Stimulated activated CD8-positive, alpha-beta memory T cell treated with anti-CD3 and anti-CD28 coated beads, Interleukin-2, amount 100 ng/mL, for 1 hour (primary cell): Measurements from ENCODE around the gene EPHA7.

Experiments used
- DNase-seq, 2 donors: peaks; one replicate each; pipeline ENCODE4 v3.0.0-alpha.2; 2020; ENCODE audit warnings: low read depth in 2 of 2

The EPHA7 gene

DNA sequence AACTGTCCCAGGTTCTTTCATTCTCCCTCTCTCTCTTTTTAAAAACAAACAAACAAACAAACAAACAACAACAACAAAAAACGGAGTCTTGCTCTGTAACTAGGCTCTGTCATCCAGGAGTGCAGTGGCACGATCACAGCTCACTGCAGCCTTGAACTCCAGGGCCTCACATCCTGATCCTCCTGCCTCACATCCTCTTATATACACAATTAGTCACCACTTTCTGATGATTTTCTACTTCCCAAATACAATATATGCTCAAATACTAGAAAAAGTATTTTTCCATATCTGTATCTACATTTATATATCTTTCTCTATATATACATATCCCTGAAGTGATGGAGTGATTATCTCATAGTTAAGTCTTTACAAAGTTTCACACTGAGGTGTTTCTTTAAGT, 170.7 kb downstream of the EPHA7 start:
- no peak for DNase-seq

DNA sequence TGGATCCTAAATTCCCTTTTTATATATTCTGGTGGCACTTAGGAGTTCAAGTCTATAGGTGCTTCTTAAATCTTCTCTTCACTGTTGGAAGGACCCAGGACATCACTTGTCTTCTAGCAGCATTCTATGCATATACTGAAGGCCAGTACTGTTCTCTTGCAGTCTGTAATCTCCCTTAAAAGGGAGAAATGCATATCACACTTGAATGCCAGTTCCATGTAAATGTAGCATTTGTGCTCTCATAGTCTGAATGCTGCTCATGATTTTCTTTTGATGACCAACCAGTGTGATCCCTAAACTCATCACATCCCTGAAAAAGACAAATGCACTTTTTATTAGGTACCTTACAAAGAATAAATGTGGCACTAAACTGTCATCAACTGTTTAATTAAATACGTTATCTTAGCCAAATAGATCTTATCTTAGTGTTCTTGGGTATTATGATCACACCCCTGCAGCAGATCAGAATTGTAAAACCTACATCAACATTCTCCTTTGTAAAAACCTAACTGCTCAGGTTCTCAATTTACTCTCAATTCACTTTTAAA, 176.1 kb downstream of the EPHA7 start:
- no peak for DNase-seq

DNA sequence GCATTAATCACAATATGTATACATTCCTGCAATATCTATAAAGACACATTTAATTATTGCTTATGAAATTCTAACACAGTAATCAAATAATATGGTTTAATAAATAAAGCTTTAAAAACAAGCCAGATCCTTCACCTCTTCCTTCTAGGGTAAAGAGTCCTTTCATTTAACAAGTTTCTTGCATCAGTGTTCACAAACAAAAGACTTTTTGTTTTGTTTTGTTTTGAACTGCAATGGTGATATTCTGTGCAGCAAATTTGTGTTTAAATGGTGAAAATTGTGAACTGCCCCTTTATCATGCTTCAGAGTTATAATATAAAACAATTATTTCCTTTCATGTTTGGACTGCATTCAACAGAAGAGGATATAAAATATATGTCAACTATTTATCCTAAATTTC, 177.3 kb downstream of the EPHA7 start:
- no peak for DNase-seq

GRCh38 chr6:93238632-93239031, 180.7 kb downstream of the EPHA7 start:
- no peak for DNase-seq

GRCh38 chr6:93235775-93236174, 183.6 kb downstream of the EPHA7 start:
- no peak for DNase-seq

DNA sequence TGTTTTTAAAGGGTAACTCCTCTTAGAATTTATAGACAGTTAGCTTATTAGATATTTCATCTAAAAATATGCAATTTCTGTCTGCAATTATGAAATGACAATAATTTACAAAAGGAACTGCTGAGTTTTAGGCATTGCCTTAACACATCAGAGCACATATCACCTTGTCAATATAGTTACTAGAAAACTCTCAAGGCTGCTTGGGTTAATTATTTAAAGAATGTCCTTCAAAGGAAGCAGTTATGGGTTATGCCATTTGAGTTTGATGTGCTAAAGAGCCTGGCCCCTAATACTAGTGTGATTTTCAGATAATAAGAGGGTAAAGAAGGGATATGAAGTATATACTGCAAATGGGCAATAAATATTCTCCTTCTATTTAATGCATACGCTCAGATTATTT, 192.5 kb downstream of the EPHA7 start:
- no peak for DNase-seq

DNA sequence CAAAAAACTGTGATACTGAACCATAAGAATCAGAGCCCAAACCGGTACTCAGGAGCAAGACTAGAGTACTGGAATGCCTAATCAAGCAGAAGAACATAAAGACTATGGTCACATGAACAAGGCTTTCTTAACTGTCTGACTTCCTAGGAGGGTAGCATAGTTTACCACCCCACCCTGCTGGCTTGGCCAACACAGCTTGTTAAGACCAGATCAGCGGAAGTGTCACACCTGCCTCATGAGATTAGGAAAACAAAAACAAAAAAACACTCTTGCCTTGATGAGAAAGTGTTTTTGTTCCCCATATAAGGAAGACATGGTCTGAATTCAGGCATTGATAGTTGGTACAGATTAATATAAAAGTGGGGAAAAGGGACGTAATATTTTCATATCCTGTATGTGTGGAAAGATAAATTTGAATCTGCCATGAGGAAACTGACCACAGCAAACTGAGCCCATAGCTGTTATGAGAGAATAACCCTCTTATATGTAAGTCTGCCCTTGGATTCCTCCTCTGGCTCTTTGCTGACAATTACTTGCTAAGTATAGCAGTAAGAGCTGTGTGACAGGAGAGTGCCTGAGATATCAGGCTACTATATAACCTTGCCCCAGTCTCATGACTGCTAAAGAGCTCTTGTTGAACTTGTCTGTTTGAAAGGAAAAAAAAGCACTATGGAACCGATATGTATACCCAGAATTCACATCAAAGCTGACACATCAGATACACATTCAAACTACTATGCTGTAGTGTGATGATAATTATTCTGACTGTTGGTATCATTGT, 197.1 kb downstream of the EPHA7 start:
- DNase-seq: no peak

GRCh38 chr6:93219447-93219846, 199.9 kb downstream of the EPHA7 start:
- no peak for DNase-seq

DNA sequence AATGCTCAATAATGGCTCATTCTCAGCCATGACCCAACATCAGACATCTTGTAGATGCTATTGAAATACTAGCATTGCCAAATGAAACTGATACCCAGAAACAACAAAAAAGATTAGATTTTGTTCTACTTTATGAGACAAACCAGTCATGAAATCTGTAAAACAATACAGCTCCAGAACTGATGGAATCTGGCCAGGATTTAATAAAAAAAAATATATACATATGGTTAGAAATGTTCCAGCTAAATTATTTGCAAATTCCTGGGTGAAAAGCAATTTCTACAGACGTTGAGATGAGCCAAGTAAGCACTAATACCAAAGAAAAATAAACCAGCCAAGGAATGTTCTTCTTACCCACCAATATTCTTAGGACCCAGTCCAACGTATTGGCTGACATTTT, 201.3 kb downstream of the EPHA7 start:
- DNase-seq: no peak

GRCh38 chr6:93213028-93213427, 206.3 kb downstream of the EPHA7 start:
- no peak for DNase-seq

GRCh38 chr6:93210908-93211307, 208.5 kb downstream of the EPHA7 start:
- no peak for DNase-seq

- DNase-seq: no peak
Observed at GRCh38 chr6:93209358-93209757, 210.0 kb downstream of the EPHA7 start.

- no peak for DNase-seq
Observed at GRCh38 chr6:93196406-93196970, 222.9 kb downstream of the EPHA7 start.

DNA sequence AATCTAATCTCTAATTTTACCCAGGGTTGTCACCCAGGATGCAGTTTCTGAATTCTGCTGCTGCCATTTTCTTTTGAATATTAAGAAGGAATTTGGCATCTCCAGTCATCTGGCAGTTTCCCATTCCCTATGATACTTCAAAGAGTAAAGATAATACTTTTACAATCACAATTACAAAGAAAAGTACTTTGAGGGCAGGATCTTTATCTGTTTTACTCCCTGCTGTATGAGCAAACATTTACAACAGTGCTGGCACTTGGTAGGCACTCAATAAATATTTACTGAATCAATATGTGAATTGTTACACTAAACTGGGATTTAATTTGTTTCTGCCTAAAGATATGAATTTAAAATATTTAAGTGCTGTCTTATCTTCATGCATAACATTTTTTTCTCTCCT, 224.9 kb downstream of the EPHA7 start:
- DNase-seq: no peak

GRCh38 chr6:93193868-93194267, 225.5 kb downstream of the EPHA7 start:
- no peak for DNase-seq
